Endothelial cell of umbilical vein (primary cell): ENCODE data around the gene FSTL1. TPM values are rescaled to one million over a fixed set of nuclear protein-coding genes. Genes with fewer than 3 reads are reported as not detected.
A peak's percentile ranks its signal among the peaks of the same experiment; 100 is the strongest.

Source experiments
- BruUV-seq: library from RNA; stranded (reverse); fragments of 400-500 nt; replicated peaks from 2 replicates; lab custom pipeline; 2021; lab: Mats Ljungman, UMichigan
- CTCF ChIA-PET: fragments of 300-600, 350-600 bp; sonication (Branson Sonifier 250); formaldehyde crosslinking; loops from one replicate; lab custom pipeline; 2021; ENCODE audit warnings: antibody characterized with exemption, inconsistent platforms; lab: Charles Lee
- POLR2A ChIA-PET: fragments of 300-600, 350-600 bp; sonication (Branson Sonifier 250); formaldehyde crosslinking; loops from one replicate; lab custom pipeline; 2021; ENCODE audit warnings: antibody characterized with exemption, inconsistent platforms; lab: Charles Lee
- DNase-seq: peaks from one replicate; pipeline ENCODE4 v3.0.0-alpha.2; 2011; ENCODE audit warnings: low read depth, low spot score
- FAIRE-seq: peaks from 2 replicates; lab custom pipeline; 2011; peaks lifted over from hg19 to GRCh38; lab: Jason Lieb, UNC
- H2AFZ ChIP-seq: 2 replicates; pipeline ENCODE4 v1.6.0; 2012; ENCODE audit warnings: low read depth, low read length, control low read depth, inconsistent platforms
- H3K27ac ChIP-seq: 2 replicates; pipeline ENCODE4 v1.5.1; 2011; ENCODE audit warnings: low read depth, mild to moderate bottlenecking, control low read depth, low read length, moderate library complexity; ENCODE audit not compliant: insufficient read depth
- H3K27me3 ChIP-seq, 2 experiments: 2 replicates each; pipeline versions ENCODE4 v1.6.0 to v1.6.1; 2011; ENCODE audit warnings: low read length in 2 of 2, mixed read lengths in 1 of 2; ENCODE audit not compliant: control insufficient read depth in 2 of 2, insufficient read depth in 2 of 2
- H3K36me3 ChIP-seq, 2 experiments: 2 replicates in 1 of 2; 3 replicates in 1 of 2; pipeline ENCODE4 v1.5.1; 2011; ENCODE audit warnings: low read length in 2 of 2, mild to moderate bottlenecking in 1 of 2, moderate library complexity in 1 of 2; ENCODE audit not compliant: control insufficient read depth in 2 of 2, insufficient read depth in 2 of 2; ENCODE audit errors: extremely low read depth in 1 of 2
- H3K4me1 ChIP-seq: 3 replicates; pipeline ENCODE4 v1.5.1; 2011; ENCODE audit warnings: mild to moderate bottlenecking, low read length; ENCODE audit not compliant: control insufficient read depth, insufficient read depth; ENCODE audit errors: extremely low read depth
- H3K4me2 ChIP-seq: 2 replicates; pipeline ENCODE4 v1.6.1; 2011; ENCODE audit warnings: low read length, control low read depth, mixed read lengths; ENCODE audit not compliant: insufficient read depth
- H3K4me3 ChIP-seq, 3 experiments: fragments of 200-600 bp in 1 of 3; sonication (generic), shearing (Covaris generic) in 1 of 3; replicated peaks in 1 of 3; 2 replicates each; pipeline ENCODE4 v1.5.1; 2011 to 2016; ENCODE audit warnings: control low read depth in 3 of 3, low read length in 3 of 3, mild to moderate bottlenecking in 2 of 3, inconsistent platforms in 1 of 3, low read depth in 1 of 3, moderate library complexity in 1 of 3; ENCODE audit not compliant: insufficient read depth in 1 of 3
- H3K79me2 ChIP-seq: 2 replicates; pipeline ENCODE4 v1.6.0; 2012; ENCODE audit warnings: low read length, inconsistent platforms; ENCODE audit not compliant: control insufficient read depth, insufficient read depth
- H3K9ac ChIP-seq: replicated peaks from 2 replicates; pipeline ENCODE3; 2011; ENCODE audit warnings: low read length, control low read depth; ENCODE audit not compliant: insufficient read depth; ENCODE audit errors: extremely low read depth
- H3K9me1 ChIP-seq: replicated peaks from 3 replicates; pipeline ENCODE4 v1.6.0; 2011; ENCODE audit warnings: mild to moderate bottlenecking, low read length; ENCODE audit not compliant: control insufficient read depth, insufficient read depth; ENCODE audit errors: extremely low read depth
- H3K9me3 ChIP-seq: replicated peaks from 2 replicates; pipeline ENCODE4 v1.5.1; 2012; ENCODE audit warnings: low read length, inconsistent platforms; ENCODE audit not compliant: control insufficient read depth, insufficient read depth
- H4K20me1 ChIP-seq: replicated peaks from 2 replicates; pipeline ENCODE3; 2011; ENCODE audit warnings: mild to moderate bottlenecking, low read length; ENCODE audit not compliant: control insufficient read depth, insufficient read depth; ENCODE audit errors: extremely low read depth
- CTCF ChIP-seq, 2 donors: IDR thresholded peaks; 1 replicate in 1 of 2; 2 replicates in 1 of 2; pipeline ENCODE4 v1.5.1; 2011; ENCODE audit warnings: low read length in 2 of 2, mild to moderate bottlenecking in 2 of 2, moderate library complexity in 2 of 2, control low read depth in 1 of 2, inconsistent platforms in 1 of 2, low read depth in 1 of 2; ENCODE audit not compliant: insufficient read depth in 1 of 2; ENCODE audit errors: extremely low read depth in 1 of 2
- EZH2 ChIP-seq: IDR thresholded peaks from 2 replicates; pipeline ENCODE4 v1.6.1; 2012; ENCODE audit warnings: borderline replicate concordance, low read depth, mild to moderate bottlenecking, moderate library complexity, low read length, inconsistent platforms; ENCODE audit not compliant: severe bottlenecking
- FOS ChIP-seq: IDR thresholded peaks from 2 replicates; pipeline ENCODE4 v1.6.1; 2011; ENCODE audit warnings: mild to moderate bottlenecking, low read length, moderate library complexity, borderline replicate concordance; ENCODE audit not compliant: insufficient read depth
- GATA2 ChIP-seq: IDR thresholded peaks from 2 replicates; pipeline ENCODE4 v1.7.0; 2011; ENCODE audit warnings: low read depth, mild to moderate bottlenecking, moderate library complexity, mixed read lengths, low read length; ENCODE audit not compliant: insufficient read length, insufficient read depth
- JUN ChIP-seq: IDR thresholded peaks from 2 replicates; pipeline ENCODE4 v1.6.1; 2011; ENCODE audit warnings: borderline replicate concordance, low read depth; ENCODE audit not compliant: insufficient read length, insufficient read depth
- MAX ChIP-seq: IDR thresholded peaks from 2 replicates; pipeline ENCODE4 v1.6.1; 2011; ENCODE audit not compliant: insufficient read depth, insufficient read length
- MYC ChIP-seq: IDR thresholded peaks from one replicate; pipeline ENCODE4 v1.6.1; 2011; ENCODE audit warnings: mild to moderate bottlenecking, low read depth, low read length
- POLR2A ChIP-seq: IDR thresholded peaks from 2 replicates; pipeline ENCODE4 v1.6.1; 2012; ENCODE audit warnings: low read depth, mild to moderate bottlenecking, control low read depth, low read length
- POLR2AphosphoS5 ChIP-seq: IDR thresholded peaks from 2 replicates; pipeline ENCODE4 v1.6.1; 2012; ENCODE audit warnings: low read depth, mild to moderate bottlenecking, control low read depth, low read length, moderate library complexity; ENCODE audit not compliant: insufficient read depth
- dilution Hi-C: fragments of 300-500 bp; cut with MboI; formaldehyde crosslinking; loops from one replicate; pipeline ENCODE4 v1.15.0; 2019; ENCODE audit warnings: low sequenced_read_pairs; ENCODE audit not compliant: extremely low pct_ligation_motif_present
- intact Hi-C: fragments of 100-400 bp; cut with micrococcal nuclease; formaldehyde crosslinking; loops from one replicate; pipeline ENCODE4 v1.10.0; 2022
- polyA plus RNA-seq, 4 experiments: library from polyadenylated mRNA; depleted of rRNA in 3 of 4; stranded (reverse) in 3 of 4; unstranded in 1 of 4; fragments of >200 nt; gene quantifications; 2 replicates each; pipeline versions ENCODE4 v1.2.1 to v1.2.3, GENCODE V29; 2011 to 2012; ENCODE audit warnings: missing spikeins in 1 of 4
- total RNA-seq: library from RNA; stranded (reverse); gene quantifications from 2 replicates; pipeline ENCODE4 v1.2.3, GENCODE V29; 2021

FSTL1 gene
- total and polyA plus RNA-seq, 2 donors (not counting 3 experiments of a cell fraction or from before 2014, with no cell fraction given) = 235 to 562 TPM

- ChIA-PET POLR2A (interaction anchor here (1.0 kb wide), 1 partner anchor 253 kb away, joined by 4 read pairs; no protein-coding TSS in a partner anchor), CTCF (interaction anchor here (0.8 to 2.5 kb wide), 12 partner anchors 9 to 518 kb away, joined by 3 to 18 read pairs (median 5); no protein-coding TSS in a partner anchor)
- dilution Hi-C loops (no loop called here), intact Hi-C loops (loop anchor here (1.0 to 2.0 kb wide), 4 partner anchors 69 to 254 kb away; partner anchors contain the start of gene GSK3B)
- H3K9ac ChIP-seq = peak overlapping the region; percentile 79
- H3K4me3 ChIP-seq = peak overlapping the region; percentile 34 to 76 (median 59)
- TSS peak; percentile 39 for BruUV-seq
- FAIRE-seq (no peak), DNase-seq (peak; percentile 36)
- no peaks in the 10 kb centered on the region for H3K9me3 ChIP-seq
- peak overlapping the region; percentile 67 for H3K27ac ChIP-seq
- no peak for TF ChIP-seq POLR2AphosphoS5
- TF ChIP-seq FOS = no peak
- no peak for TF ChIP-seq CTCF (IDR thresholded peaks at IDR 0.05; ENCODE audit: extremely low read depth in 1 of 2, insufficient read depth in 1 of 2, low read depth in 1 of 2, low read length in 2 of 2)
- no peak for TF ChIP-seq POLR2A
- no peak for TF ChIP-seq MAX
- no peak for TF ChIP-seq MYC
- no peak for TF ChIP-seq EZH2
- no peak for TF ChIP-seq JUN
- TF ChIP-seq GATA2 = no peak
- H3K36me3 ChIP-seq = no peaks in the 10 kb centered on the region
- peak overlapping the region; percentile 96 for H2AFZ ChIP-seq
- no peaks in the 10 kb centered on the region for H3K9me1 ChIP-seq
- H3K27me3 ChIP-seq = peaks cover 0 to 1% of the 10 kb centered on the region in 2 experiments
- H3K4me2 ChIP-seq = peak overlapping the region; percentile 62
- peaks cover 47% of the 10 kb centered on the region for H3K79me2 ChIP-seq
- peaks cover 14% of the 10 kb centered on the region for H3K4me1 ChIP-seq
- H4K20me1 ChIP-seq = no peaks in the 10 kb centered on the region
Measured at GRCh38 chr3:120348065-120348990, 102.5 kb downstream of the FSTL1 start.
